ENCODE measurements around the gene SEC14L2.

DNA sequence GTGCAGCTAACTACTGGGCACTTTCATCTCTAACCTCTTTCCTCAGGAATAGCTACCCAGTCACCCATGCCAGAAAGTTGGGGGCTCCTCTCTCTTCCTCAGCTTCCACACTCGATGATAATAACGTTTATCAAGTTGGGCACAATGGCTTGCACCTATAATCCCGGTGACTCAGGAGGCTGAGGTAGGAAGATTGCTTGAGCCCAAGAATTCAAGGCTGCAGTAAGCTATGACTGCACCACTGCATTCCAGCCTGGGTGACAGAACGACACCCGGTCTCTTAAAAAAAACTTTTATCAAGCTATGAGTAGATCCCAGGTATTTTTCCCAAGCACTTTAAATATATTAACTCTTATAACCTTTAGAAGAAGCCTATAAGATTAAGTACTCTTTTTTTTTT is 42.2 kb upstream of the SEC14L2 start:
- no peak for TF ChIP-seq EGR1 (IDR thresholded peaks at IDR 0.05; ENCODE audit: low read depth)
- no peak for TF ChIP-seq POLR2A (IDR thresholded peaks at IDR 0.05; ENCODE audit: borderline replicate concordance, extremely low read depth, insufficient read depth, insufficient read length)
- no peak for TF ChIP-seq EZH2 (IDR thresholded peaks at IDR 0.05)
- TF ChIP-seq YY1 (IDR thresholded peaks at IDR 0.05; ENCODE audit: extremely low read depth, insufficient replicate concordance, low read depth, low read length): no peak
- TF ChIP-seq POLR2AphosphoS5 (IDR thresholded peaks at IDR 0.05; ENCODE audit: low read depth, low read length): no peak
- TF ChIP-seq CTCF (IDR thresholded peaks at IDR 0.05 in 2 of 3, conservative IDR thresholded peaks at IDR 0.05 in 1 of 3; ENCODE audit: borderline replicate concordance in 1 of 3, insufficient read depth in 1 of 3, low read depth in 2 of 3, low read length in 2 of 3): no peak
- TF ChIP-seq ELF1 (IDR thresholded peaks at IDR 0.05; ENCODE audit: borderline replicate concordance, low read depth): no peak
- no peak for TF ChIP-seq ZNF274 (IDR thresholded peaks at IDR 0.05; ENCODE audit: low read depth, low read length)
- TF ChIP-seq EZH2phosphoT487 (IDR thresholded peaks at IDR 0.05; ENCODE audit: borderline replicate concordance): no peak
- TF ChIP-seq FOSL1 (IDR thresholded peaks at IDR 0.05; ENCODE audit: low read depth): no peak
- no peak for TF ChIP-seq ZFX (IDR thresholded peaks at IDR 0.05)
- TF ChIP-seq, protein P1, sequence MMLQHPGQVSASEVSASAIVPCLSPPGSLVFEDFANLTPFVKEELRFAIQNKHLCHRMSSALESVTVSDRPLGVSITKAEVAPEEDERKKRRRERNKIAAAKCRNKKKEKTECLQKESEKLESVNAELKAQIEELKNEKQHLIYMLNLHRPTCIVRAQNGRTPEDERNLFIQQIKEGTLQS (IDR thresholded peaks at IDR 0.05): no peak
- TF ChIP-seq, protein P2, sequence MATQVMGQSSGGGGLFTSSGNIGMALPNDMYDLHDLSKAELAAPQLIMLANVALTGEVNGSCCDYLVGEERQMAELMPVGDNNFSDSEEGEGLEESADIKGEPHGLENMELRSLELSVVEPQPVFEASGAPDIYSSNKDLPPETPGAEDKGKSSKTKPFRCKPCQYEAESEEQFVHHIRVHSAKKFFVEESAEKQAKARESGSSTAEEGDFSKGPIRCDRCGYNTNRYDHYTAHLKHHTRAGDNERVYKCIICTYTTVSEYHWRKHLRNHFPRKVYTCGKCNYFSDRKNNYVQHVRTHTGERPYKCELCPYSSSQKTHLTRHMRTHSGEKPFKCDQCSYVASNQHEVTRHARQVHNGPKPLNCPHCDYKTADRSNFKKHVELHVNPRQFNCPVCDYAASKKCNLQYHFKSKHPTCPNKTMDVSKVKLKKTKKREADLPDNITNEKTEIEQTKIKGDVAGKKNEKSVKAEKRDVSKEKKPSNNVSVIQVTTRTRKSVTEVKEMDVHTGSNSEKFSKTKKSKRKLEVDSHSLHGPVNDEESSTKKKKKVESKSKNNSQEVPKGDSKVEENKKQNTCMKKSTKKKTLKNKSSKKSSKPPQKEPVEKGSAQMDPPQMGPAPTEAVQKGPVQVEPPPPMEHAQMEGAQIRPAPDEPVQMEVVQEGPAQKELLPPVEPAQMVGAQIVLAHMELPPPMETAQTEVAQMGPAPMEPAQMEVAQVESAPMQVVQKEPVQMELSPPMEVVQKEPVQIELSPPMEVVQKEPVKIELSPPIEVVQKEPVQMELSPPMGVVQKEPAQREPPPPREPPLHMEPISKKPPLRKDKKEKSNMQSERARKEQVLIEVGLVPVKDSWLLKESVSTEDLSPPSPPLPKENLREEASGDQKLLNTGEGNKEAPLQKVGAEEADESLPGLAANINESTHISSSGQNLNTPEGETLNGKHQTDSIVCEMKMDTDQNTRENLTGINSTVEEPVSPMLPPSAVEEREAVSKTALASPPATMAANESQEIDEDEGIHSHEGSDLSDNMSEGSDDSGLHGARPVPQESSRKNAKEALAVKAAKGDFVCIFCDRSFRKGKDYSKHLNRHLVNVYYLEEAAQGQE (IDR thresholded peaks at IDR 0.05; ENCODE audit: low read depth): no peak
- no peak for TF ChIP-seq ZBTB33 (IDR thresholded peaks at IDR 0.05; ENCODE audit: extremely low read depth, insufficient replicate concordance, low read length)

All from HCT116 (cell line).